GM18517 (cell line): ENCODE measurements around the gene DEPDC1B.
A peak's percentile ranks its signal among the peaks of the same experiment; 100 is the strongest.
"Not testable (repeated sequence)": the region's sequence is repeated elsewhere in the genome, so short reads cannot be mapped to it uniquely, and the experiment has no call there.

Experiments used
- ATAC-seq: cut with Tn5 transposase; IDR thresholded peaks from one replicate; pipeline ENCODE4 v1.9.1; 2021; ENCODE audit warnings: mild to moderate bottlenecking, moderate library complexity; ENCODE audit not compliant: unreplicated experiment

Gene DEPDC1B

GRCh38 chr5:60590172-60590571 lies 109.8 kb downstream of the DEPDC1B start:
- no peak for ATAC-seq

GRCh38 chr5:60587312-60587711 lies 112.7 kb downstream of the DEPDC1B start:
- ATAC-seq: not testable (repeated sequence)

- ATAC-seq: peak; percentile 49
Measured at GRCh38 chr5:60586307-60586901, 113.6 kb downstream of the DEPDC1B start.

- no peak for ATAC-seq
Measured at GRCh38 chr5:60585618-60586017, 114.3 kb downstream of the DEPDC1B start.

GRCh38 chr5:60584304-60584703 lies 115.7 kb downstream of the DEPDC1B start:
- ATAC-seq: no peak

GRCh38 chr5:60583616-60584015 lies 116.3 kb downstream of the DEPDC1B start:
- no peak for ATAC-seq

- ATAC-seq: no peak
Measured at GRCh38 chr5:60578315-60578714, 121.7 kb downstream of the DEPDC1B start.

GRCh38 chr5:60577116-60577515 lies 122.8 kb downstream of the DEPDC1B start:
- no peak for ATAC-seq

DNA sequence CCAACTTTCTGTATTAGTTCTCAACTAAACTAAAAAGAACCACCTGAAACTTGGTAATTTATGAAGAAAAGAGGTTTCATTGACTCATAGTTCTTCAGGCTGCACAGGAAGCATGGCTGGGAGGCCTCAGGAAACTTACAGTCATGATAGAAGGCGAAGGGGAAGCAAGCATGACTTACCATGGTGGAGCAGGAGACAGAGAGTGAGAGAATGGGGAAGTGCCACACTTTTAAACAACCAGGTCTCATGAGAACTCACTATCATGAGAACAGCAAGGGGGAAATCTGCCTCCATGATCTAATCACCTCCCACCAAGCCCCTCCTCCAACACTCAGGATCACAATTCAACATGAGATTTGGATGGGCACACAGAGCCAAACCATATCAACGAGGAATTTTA lies 123.5 kb downstream of the DEPDC1B start:
- no peak for ATAC-seq

GRCh38 chr5:60568646-60569045 lies 131.3 kb downstream of the DEPDC1B start:
- ATAC-seq: no peak

- no peak for ATAC-seq
Measured at GRCh38 chr5:60563696-60564324, 136.2 kb downstream of the DEPDC1B start.

DNA sequence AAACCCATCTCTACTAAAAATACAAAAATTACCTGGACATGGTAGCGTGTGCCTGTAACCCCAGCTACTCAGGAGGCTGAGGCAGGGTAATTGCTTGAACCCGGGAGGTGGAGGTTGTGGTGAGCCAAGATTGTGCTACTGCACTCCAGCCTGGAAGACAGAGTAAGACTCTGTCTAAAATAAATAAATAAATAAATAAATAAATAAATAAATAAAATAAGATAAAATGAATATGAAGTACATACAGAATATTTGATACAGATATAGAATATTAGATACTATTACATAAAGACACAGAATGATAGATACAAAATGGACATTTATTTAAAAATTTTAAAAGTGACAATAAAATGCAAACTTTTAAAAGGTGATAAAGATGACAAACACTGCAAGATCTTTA lies 146.7 kb downstream of the DEPDC1B start:
- ATAC-seq: not testable (repeated sequence)

GRCh38 chr5:60551829-60552228 lies 148.1 kb downstream of the DEPDC1B start:
- ATAC-seq: no peak

GRCh38 chr5:60551250-60551649 lies 148.7 kb downstream of the DEPDC1B start:
- no peak for ATAC-seq

GRCh38 chr5:60550311-60550710 lies 149.7 kb downstream of the DEPDC1B start:
- ATAC-seq: no peak

GRCh38 chr5:60549841-60550240 lies 150.1 kb downstream of the DEPDC1B start:
- ATAC-seq: no peak
